GM12878 (cell line): Measurements from ENCODE around the gene ALDH1A2. TPM values are rescaled to one million over a fixed set of nuclear protein-coding genes. Genes with fewer than 3 reads are reported as not detected.

Source experiments
- ATAC-seq: fragments of 200-7000 bp; cut with Tn5 transposase; 3 replicates; pipeline ENCODE4 v1.9.1; 2020; ENCODE audit warnings: mild to moderate bottlenecking, moderate library complexity
- BruUV-seq: library from RNA; stranded (reverse); fragments of 400-500 nt; replicated peaks from 2 replicates; lab custom pipeline; 2021; lab: Mats Ljungman, UMichigan
- CTCF ChIA-PET: fragments of 300-600 bp; sonication (Branson Sonifier 250); formaldehyde crosslinking; extraction: SDS; loops from one replicate; lab custom pipeline; 2021; ENCODE audit warnings: inconsistent platforms; lab: Yijun Ruan, JAX
- POLR2A ChIA-PET: fragments of 350-600 bp; formaldehyde crosslinking; extraction: SDS; loops from one replicate; lab custom pipeline; 2021; ENCODE audit warnings: inconsistent platforms; lab: Charles Lee
- RAD21 ChIA-PET: fragments of 300-600 bp; sonication (Branson Sonifier 250); formaldehyde crosslinking; loops from one replicate; lab custom pipeline; 2023; ENCODE audit warnings: antibody characterized with exemption; ENCODE audit not compliant: unreplicated experiment; lab: Charles Lee
- SMC1A ChIA-PET: fragments of 300-600 bp; sonication (Branson Sonifier 250); formaldehyde crosslinking; loops from one replicate; lab custom pipeline; 2023; ENCODE audit not compliant: unreplicated experiment, uncharacterized antibody; lab: Charles Lee
- DNase-seq: peaks from one replicate; pipeline ENCODE4 v3.0.0-alpha.2; 2011; ENCODE audit warnings: low read depth, low spot score
- FAIRE-seq: peaks from 3 replicates; lab custom pipeline; 2011; peaks lifted over from hg19 to GRCh38; lab: Jason Lieb, UNC
- H2AFZ ChIP-seq: 2 replicates; pipeline ENCODE4 v1.6.0; 2011; ENCODE audit warnings: low read depth, low read length, control low read depth; ENCODE audit not compliant: control insufficient read depth
- H3K27ac ChIP-seq: 2 replicates; pipeline ENCODE4 v1.5.1; 2011; ENCODE audit warnings: control low read depth; ENCODE audit not compliant: control insufficient read depth, insufficient read depth
- H3K27me3 ChIP-seq, 2 experiments: replicated peaks in 1 of 2; 2 replicates each; pipeline versions ENCODE4 v1.6.0 to v1.6.1; 2011; ENCODE audit warnings: low read length in 1 of 2; ENCODE audit not compliant: control insufficient read depth in 2 of 2, insufficient read depth in 2 of 2
- H3K36me3 ChIP-seq, 2 experiments: 2 replicates each; pipeline ENCODE4 v1.5.1; 2011; ENCODE audit warnings: low read length in 1 of 2; ENCODE audit not compliant: control insufficient read depth in 2 of 2, insufficient read depth in 2 of 2
- H3K4me1 ChIP-seq: 2 replicates; pipeline ENCODE4 v1.6.1; 2011; ENCODE audit warnings: mild to moderate bottlenecking, low read length, moderate library complexity, mixed read lengths; ENCODE audit not compliant: control insufficient read depth, insufficient read depth
- H3K4me2 ChIP-seq: 2 replicates; pipeline ENCODE4 v1.6.0; 2011; ENCODE audit warnings: control low read depth; ENCODE audit not compliant: control insufficient read depth, insufficient read depth
- H3K4me3 ChIP-seq: fragments of 200-600 bp; sonication (generic); 2 replicates; pipeline ENCODE4 v1.5.1; 2016
- H3K79me2 ChIP-seq: 2 replicates; pipeline ENCODE4 v1.6.0; 2011; ENCODE audit warnings: low read length; ENCODE audit not compliant: control insufficient read depth, insufficient read depth
- H3K9ac ChIP-seq: 2 replicates; pipeline ENCODE4 v1.8.0; 2011; ENCODE audit warnings: low read length, control low read depth, mixed read lengths; ENCODE audit not compliant: control insufficient read depth, insufficient read depth
- H3K9me3 ChIP-seq: replicated peaks from 3 replicates; pipeline ENCODE4 v1.5.1; 2011; ENCODE audit warnings: mild to moderate bottlenecking, low read length; ENCODE audit not compliant: control insufficient read depth, insufficient read depth
- H4K20me1 ChIP-seq: 2 replicates; pipeline ENCODE4 v1.6.0; 2011; ENCODE audit not compliant: control insufficient read depth, insufficient read depth
- BHLHE40 ChIP-seq, 2 experiments: fragments of 450-650 bp in 1 of 2; IDR thresholded peaks; 2 replicates each; pipeline ENCODE4 v1.6.1; 2011 to 2017; ENCODE audit warnings: low read depth in 2 of 2, borderline replicate concordance in 1 of 2, improper control_type of control experiment in 1 of 2, low read length in 1 of 2, mild to moderate bottlenecking in 1 of 2
- CBFB ChIP-seq: IDR thresholded peaks from 2 replicates; pipeline ENCODE4 v1.6.1; 2016; ENCODE audit warnings: antibody characterized with exemption, low read depth
- CBX3 ChIP-seq: fragments of 200-600 bp; sonication (generic); IDR thresholded peaks from 2 replicates; pipeline ENCODE4 v1.6.1; 2016; ENCODE audit warnings: low read depth, borderline replicate concordance
- CTCF ChIP-seq, 3 experiments: IDR thresholded peaks in 2 of 3; conservative IDR thresholded peaks in 1 of 3; 2 replicates each; pipeline ENCODE4 v1.5.1; 2011; ENCODE audit warnings: low read depth in 3 of 3, low read length in 3 of 3, mild to moderate bottlenecking in 3 of 3, control low read depth in 2 of 3, moderate library complexity in 2 of 3, inconsistent platforms in 1 of 3, mixed read lengths in 1 of 3; ENCODE audit not compliant: control insufficient read depth in 2 of 3, insufficient read depth in 1 of 3; ENCODE audit errors: extremely low read depth in 1 of 3
- EED ChIP-seq: sonication (generic); IDR thresholded peaks from 2 replicates; pipeline ENCODE4 v1.6.1; 2016; ENCODE audit warnings: antibody characterized with exemption, low read depth
- HCFC1 ChIP-seq: fragments of 150-350 bp; IDR thresholded peaks from 2 replicates; pipeline ENCODE4 v1.6.1; 2014; ENCODE audit warnings: low read length
- IRF3 ChIP-seq: fragments of 450-650 bp; IDR thresholded peaks from 2 replicates; pipeline ENCODE4 v1.6.1; 2014; ENCODE audit warnings: mild to moderate bottlenecking
- MAX ChIP-seq: IDR thresholded peaks from 2 replicates; pipeline ENCODE4 v1.6.1; 2012; ENCODE audit warnings: low read depth, low read length, improper control_type of control experiment
- POLR2A ChIP-seq: IDR thresholded peaks from 2 replicates; pipeline ENCODE4 v1.6.1; 2011; ENCODE audit warnings: low read depth, mild to moderate bottlenecking, low read length
- RAD21 ChIP-seq: IDR thresholded peaks from 2 replicates; pipeline ENCODE4 v1.6.1; 2011; ENCODE audit warnings: mild to moderate bottlenecking, low read depth, low read length, moderate library complexity; ENCODE audit not compliant: insufficient read depth
- RUNX3 ChIP-seq: IDR thresholded peaks from 2 replicates; pipeline ENCODE4 v1.6.1; 2012; ENCODE audit warnings: low read length, inconsistent platforms
- TARDBP ChIP-seq: IDR thresholded peaks from 2 replicates; pipeline ENCODE4 v1.6.1; 2016; ENCODE audit warnings: borderline replicate concordance
- TCF3 ChIP-seq: IDR thresholded peaks from 2 replicates; pipeline ENCODE4 v1.6.1; 2012; ENCODE audit warnings: low read depth, mild to moderate bottlenecking, low read length, borderline replicate concordance; ENCODE audit not compliant: insufficient read depth
- ZBTB33 ChIP-seq: fragments of 450-650 bp; IDR thresholded peaks from 2 replicates; pipeline ENCODE4 v1.6.1; 2017; ENCODE audit warnings: mild to moderate bottlenecking
- in situ Hi-C: fragments of 300-500 bp; cut with MboI; formaldehyde crosslinking; loops from 9 replicates; pipeline ENCODE4 v1.14.3; 2018; ENCODE audit warnings: mixed read lengths
- intact Hi-C: fragments of 100-400 bp; cut with micrococcal nuclease; formaldehyde crosslinking; loops from one replicate; pipeline ENCODE4 v1.14.2; 2022; ENCODE audit not compliant: unreplicated experiment
- polyA plus RNA-seq, 11 experiments: library from polyadenylated mRNA; depleted of rRNA in 4 of 11; unstranded in 6 of 11; stranded (reverse) in 5 of 11; fragments of >200 nt; fragmentation: Nextera tagmentation in 4 of 11; fragmentation: Illumina TruSeq in 1 of 11; extraction: Ambion mirVana in 4 of 11; extraction: Trizol in 1 of 11; gene quantifications; 1 replicate in 1 of 11; 2 replicates in 10 of 11; pipeline versions ENCODE4 v1.2.1 to v1.2.3, GENCODE V29; 2011 to 2016; ENCODE audit warnings: inconsistent platforms in 2 of 11, missing spikeins in 2 of 11, low read depth in 1 of 11
- total RNA-seq, 4 experiments: library from RNA; depleted of rRNA in 3 of 4; stranded (reverse); fragments of >200 nt in 3 of 4; fragmentation: Illumina TruSeq in 1 of 4; extraction: Trizol in 1 of 4; gene quantifications; 2 replicates each; pipeline versions ENCODE4 v1.2.1 to v1.2.3, GENCODE V29; 2013 to 2021

ALDH1A2 gene
- total and polyA plus RNA-seq, 10 of the 15 experiments (the other 5 are each of a cell fraction or from before 2014, with no cell fraction given): 0.06 to 0.92 (median 0.18) TPM; not detected in 5

- TF ChIP-seq CTCF (IDR thresholded peaks at IDR 0.05 in 2 of 3, conservative IDR thresholded peaks at IDR 0.05 in 1 of 3; ENCODE audit: control insufficient read depth in 2 of 3, extremely low read depth in 1 of 3, insufficient read depth in 1 of 3, low read depth in 3 of 3, low read length in 3 of 3) (no peak), CBFB (no peak), TCF3 (no peak), IRF3 (no peak), POLR2A (no peak)
Measured at GRCh38 chr15:57972864-57973263, 92.6 kb downstream of the ALDH1A2 start (continued).

GRCh38 chr15:57969996-57970395, 95.5 kb downstream of the ALDH1A2 start:
- ChIA-PET SMC1A (no interaction called here), POLR2A (no interaction called here), RAD21 (no interaction called here), CTCF (interaction anchor here (1.1 kb wide), 1 partner anchor 16 kb away, joined by 3 read pairs; no protein-coding TSS in a partner anchor)
- Histone ChIP-seq H3K4me3 (no peak overlapping the region), H3K9me3 (no peaks in the 10 kb centered on the region), H3K4me1 (no peaks in the 10 kb centered on the region), H4K20me1 (no peaks in the 10 kb centered on the region), H3K27ac (no peak overlapping the region), H3K4me2 (no peak overlapping the region), H3K27me3 (no peaks in the 10 kb centered on the region), H3K79me2 (no peaks in the 10 kb centered on the region), H3K9ac (no peak overlapping the region), H2AFZ (no peak overlapping the region), H3K36me3 (no peaks in the 10 kb centered on the region)
- intact Hi-C loops: no loop called here
- no peak for TF ChIP-seq HCFC1
- no peak for TF ChIP-seq TARDBP
- no peak for TF ChIP-seq ZBTB33
- TF ChIP-seq CTCF (IDR thresholded peaks at IDR 0.05 in 2 of 3, conservative IDR thresholded peaks at IDR 0.05 in 1 of 3; ENCODE audit: control insufficient read depth in 2 of 3, extremely low read depth in 1 of 3, insufficient read depth in 1 of 3, low read depth in 3 of 3, low read length in 3 of 3): no peak
- no peak for TF ChIP-seq EED
- no peak for TF ChIP-seq RUNX3
- no peak for TF ChIP-seq RAD21
- no peak for TF ChIP-seq CBX3
- no peak for TF ChIP-seq IRF3
- TF ChIP-seq MAX: no peak
- no peak for TF ChIP-seq BHLHE40 (IDR thresholded peaks at IDR 0.05; ENCODE audit: borderline replicate concordance in 1 of 2, low read depth in 2 of 2, low read length in 1 of 2)
- BruUV-seq: no TSS peak
- ATAC-seq (no peak), FAIRE-seq (no peak), DNase-seq (no peak)
- in situ Hi-C loops: no loop called here
